Ramos (cell line): ENCODE data around the gene GSTA5.
"Not testable (repeated sequence)": the region's sequence is repeated elsewhere in the genome, so short reads cannot be mapped to it uniquely, and the experiment has no call there.

Experiments
- in situ Hi-C: fragments of 300-500 bp; cut with MboI; formaldehyde crosslinking; loops from one replicate; pipeline ENCODE4 v1.14.3; 2022; ENCODE audit warnings: low sequenced_read_pairs; ENCODE audit not compliant: unreplicated experiment

Gene GSTA5

GRCh38 chr6:52839124-52840055, 1.2 kb downstream of the GSTA5 start:
- in situ Hi-C loops = no loop called here

GRCh38 chr6:52834481-52834880, 6.1 kb downstream of the GSTA5 start:
- in situ Hi-C loops = no loop called here

- in situ Hi-C loops = not testable (repeated sequence)
Measured at GRCh38 chr6:52830869-52831268, 9.7 kb downstream of the GSTA5 start.

- in situ Hi-C loops = no loop called here
Measured at GRCh38 chr6:52829046-52829817, 11.4 kb downstream of the GSTA5 start.

- in situ Hi-C loops = not testable (repeated sequence)
Measured at GRCh38 chr6:52828621-52829020, 12.0 kb downstream of the GSTA5 start.

GRCh38 chr6:52827073-52827783, 13.4 kb downstream of the GSTA5 start:
- in situ Hi-C loops = not testable (repeated sequence)

- in situ Hi-C loops = no loop called here
Measured at GRCh38 chr6:52826513-52826912, 14.1 kb downstream of the GSTA5 start.

GRCh38 chr6:52825900-52826459, 14.6 kb downstream of the GSTA5 start:
- in situ Hi-C loops = not testable (repeated sequence)

- in situ Hi-C loops = not testable (repeated sequence)
Measured at GRCh38 chr6:52825270-52825793, 15.3 kb downstream of the GSTA5 start.

- in situ Hi-C loops = no loop called here
Measured at GRCh38 chr6:52821842-52822241, 18.8 kb downstream of the GSTA5 start.

- in situ Hi-C loops = no loop called here
Measured at GRCh38 chr6:52820198-52820597, 20.4 kb downstream of the GSTA5 start.

GRCh38 chr6:52815167-52816092, 25.2 kb downstream of the GSTA5 start:
- in situ Hi-C loops = no loop called here

- in situ Hi-C loops = not testable (repeated sequence)
Measured at GRCh38 chr6:52814545-52814944, 26.1 kb downstream of the GSTA5 start.

GRCh38 chr6:52809777-52810176, 30.8 kb downstream of the GSTA5 start:
- in situ Hi-C loops = not testable (repeated sequence)

GRCh38 chr6:52808660-52809059, 32.0 kb downstream of the GSTA5 start:
- in situ Hi-C loops = no loop called here

- in situ Hi-C loops = not testable (repeated sequence)
Measured at GRCh38 chr6:52803668-52804255, 36.9 kb downstream of the GSTA5 start, which contains the start of gene GSTA1. Gene GSTA1 (minus strand): TSS chr6:52803816. CDS start chr6:52799267, 4,549 bp downstream.

GRCh38 chr6:52802806-52803205, 37.8 kb downstream of the GSTA5 start:
- in situ Hi-C loops = no loop called here

GRCh38 chr6:52801188-52801841, 39.3 kb downstream of the GSTA5 start:
- in situ Hi-C loops = no loop called here
